ENCODE data around the gene RNF213.

RNF213 gene

DNA sequence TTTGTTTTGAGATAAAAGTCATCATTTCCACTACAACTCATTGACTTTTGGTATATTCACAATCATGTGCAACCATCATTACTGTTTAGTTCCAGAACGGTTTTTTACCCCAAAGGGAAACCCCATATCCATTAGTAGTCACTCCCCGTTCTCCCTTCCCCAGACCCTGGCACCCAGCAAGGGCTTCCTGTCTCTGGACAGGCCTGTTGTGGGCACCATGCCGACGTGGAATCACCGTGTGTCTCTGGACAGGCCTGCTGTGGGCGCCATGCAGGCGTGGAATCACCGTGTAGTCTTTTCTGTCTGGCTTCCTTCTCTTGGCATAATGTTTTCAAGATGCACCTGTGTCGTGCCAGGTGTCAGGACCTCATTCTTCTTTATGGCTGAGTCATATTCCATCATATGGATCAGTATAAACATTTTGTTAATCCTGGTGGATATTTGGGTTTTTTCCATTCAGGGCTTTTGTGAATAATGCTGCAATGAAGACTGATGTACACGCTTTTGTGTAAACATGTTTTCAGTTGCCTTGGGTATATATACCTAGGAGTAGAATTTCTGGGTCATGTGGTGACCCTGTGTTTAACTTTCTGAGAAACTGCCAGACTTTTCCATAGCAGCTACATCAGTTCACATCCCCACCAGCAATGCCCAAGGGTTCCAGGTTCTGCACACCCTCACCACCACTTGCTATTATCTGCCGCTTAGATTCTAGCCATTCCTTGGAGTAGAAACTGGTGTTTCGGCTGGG is 173.4 kb downstream of the RNF213 start:
- DNase-seq (ENCODE audit: low read depth): no peak

DNA sequence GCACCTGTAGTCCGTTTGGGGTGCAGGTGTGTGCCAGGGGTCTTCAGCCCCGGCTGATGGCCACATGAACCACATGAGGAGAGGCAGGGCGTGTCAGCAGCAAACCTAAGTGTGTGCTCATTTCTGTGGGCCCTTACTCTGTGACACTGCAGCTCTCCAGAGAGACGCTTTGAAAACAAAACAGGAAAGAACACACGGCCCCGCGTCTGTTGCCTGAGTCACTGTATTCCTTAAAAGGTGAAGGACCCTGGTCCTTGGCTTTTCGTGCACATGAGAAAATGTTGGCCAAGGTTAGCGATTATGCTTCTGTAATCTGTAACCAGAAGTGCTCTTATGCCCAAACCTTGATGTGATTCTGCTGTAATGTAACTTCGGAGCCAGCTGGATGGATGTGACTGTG is 176.9 kb downstream of the RNF213 start:
- no peak for DNase-seq (ENCODE audit: low read depth)

DNA sequence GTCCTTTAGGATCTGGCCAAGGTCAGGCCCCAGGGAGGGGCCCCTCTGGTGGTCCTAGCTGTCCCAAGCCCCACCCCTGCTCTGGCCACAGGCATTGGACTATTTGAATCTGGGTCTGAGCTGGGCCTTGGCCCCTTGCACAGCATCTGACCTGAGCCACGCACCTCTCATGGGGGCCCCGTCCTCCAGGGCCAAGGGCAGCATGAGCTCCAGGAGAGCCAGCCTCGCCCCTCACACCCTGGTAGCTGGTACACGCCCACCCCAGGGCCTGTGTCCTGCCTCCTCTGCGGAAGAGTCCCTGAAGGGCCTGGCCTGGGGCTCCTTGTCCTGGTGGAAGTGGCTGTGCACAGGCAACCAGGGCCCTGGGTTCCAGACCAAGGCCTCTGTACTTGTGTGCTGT is 178.2 kb downstream of the RNF213 start:
- no peak for DNase-seq (ENCODE audit: low read depth)

DNA sequence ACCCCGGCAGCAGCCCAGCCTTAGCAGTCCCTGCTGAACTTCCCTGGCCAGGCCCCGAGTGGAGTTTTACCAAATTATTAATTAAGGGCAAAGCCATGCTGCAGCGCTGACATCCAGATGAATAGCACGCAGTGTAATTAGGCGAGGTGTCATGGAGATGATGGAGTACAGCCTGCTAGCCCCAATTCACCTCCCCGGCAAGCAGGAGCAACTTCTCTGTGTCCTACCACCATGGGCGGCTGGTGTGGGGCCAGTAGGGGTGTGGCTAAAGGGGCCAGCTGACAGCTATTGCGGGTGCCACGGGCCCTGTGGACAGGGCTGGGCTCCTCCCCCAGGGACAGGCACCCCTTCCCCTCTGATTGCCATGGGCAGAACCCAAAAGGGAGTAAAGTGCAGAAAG is 178.8 kb downstream of the RNF213 start:
- no peak for DNase-seq (ENCODE audit: low read depth)

DNA sequence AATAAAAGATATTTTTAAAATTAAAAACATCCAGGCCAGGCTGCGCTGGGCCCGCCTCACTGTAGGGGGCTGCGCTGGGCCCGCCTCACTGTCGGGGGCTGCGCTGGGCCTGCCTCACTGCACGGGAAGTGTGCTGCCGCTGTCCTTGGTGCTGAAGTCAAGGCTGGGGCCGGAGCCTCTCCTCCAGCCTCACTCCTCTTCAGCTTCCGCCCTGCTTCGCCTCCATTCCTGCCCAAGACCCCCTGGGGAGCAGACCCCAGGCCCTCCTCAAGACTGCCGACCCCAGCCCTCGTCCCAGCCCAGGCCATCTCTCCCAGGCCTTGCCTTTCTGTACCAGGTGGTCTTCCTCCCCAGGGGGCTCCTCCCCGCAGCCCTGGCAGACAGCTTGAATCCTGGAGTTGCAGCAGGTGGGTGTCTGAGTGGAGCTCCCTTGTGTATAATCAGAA is 180.5 kb downstream of the RNF213 start:
- peak; percentile 26 for DNase-seq (ENCODE audit: low read depth)

DNA sequence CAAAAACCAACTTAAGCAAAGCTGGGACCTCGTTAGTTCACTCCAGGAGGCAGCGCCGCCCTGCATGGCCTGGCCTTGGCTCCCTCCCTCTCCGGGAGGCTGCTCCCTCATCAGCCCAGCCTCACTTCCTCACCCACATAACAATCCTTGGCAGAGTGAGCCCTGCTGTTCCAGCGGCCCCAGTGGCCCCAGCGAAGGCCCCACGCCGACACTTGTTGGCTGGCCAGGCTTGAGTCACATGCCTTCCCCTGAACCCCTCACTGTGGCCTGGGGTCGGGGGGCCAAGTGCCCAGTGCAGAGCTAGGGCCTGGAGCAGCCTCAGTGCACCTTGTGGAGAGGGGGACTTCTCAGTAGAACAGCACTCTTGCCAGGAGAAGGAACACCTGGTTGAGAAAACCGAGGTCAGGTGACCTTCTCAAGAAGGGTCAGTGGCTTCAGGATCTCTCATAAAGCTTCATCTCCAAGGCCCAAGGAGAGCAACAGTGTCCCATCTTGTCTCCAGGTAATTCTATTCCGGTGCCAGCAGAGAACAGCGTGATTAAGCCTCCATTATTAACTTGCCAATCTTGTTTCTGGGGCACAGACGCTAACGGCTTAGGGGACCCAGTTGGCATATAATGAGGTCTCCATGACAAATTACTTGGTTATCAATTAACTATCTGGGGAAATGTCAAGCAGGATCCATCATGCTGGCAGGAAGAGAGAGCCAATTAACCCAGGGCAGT is 181.1 kb downstream of the RNF213 start:
- DNase-seq (ENCODE audit: low read depth): no peak

DNA sequence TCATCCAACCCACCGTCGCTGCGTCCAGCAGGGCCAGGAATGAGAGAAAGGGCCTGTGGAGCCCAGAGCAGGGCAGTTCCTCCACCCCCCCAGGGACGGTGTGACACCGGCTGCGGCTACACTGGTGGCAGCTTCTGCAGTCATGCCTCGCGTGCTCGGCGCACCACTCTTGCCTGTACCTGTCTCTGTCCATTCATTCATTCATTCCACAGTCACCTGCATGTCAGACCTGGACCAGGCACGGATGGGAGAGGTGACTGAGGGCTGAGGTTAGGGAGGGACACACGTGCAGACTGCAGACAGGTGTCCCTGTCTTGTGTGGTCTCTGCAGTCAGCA is 181.6 kb downstream of the RNF213 start:
- DNase-seq (ENCODE audit: low read depth): no peak

DNA sequence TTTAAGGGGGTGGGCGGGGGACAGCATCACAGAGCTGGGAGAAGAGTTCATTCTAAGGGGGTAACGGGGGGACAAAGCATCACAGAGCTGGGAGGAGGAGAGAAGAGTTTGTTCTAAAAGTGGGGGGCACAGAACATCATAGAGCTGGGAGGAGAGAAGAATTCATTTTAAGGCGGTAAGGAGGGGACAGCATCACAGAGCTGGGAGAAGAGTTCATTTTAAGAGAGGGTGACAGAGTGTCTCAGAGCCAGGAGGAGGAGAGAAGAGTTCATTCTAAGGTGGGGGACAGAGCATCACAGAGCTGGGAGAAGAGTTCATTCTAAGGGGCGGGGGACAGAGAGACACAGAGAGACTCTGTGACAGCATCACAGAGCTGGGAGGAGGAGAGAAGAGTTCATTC is 182.1 kb downstream of the RNF213 start:
- DNase-seq (ENCODE audit: low read depth): no peak

DNA sequence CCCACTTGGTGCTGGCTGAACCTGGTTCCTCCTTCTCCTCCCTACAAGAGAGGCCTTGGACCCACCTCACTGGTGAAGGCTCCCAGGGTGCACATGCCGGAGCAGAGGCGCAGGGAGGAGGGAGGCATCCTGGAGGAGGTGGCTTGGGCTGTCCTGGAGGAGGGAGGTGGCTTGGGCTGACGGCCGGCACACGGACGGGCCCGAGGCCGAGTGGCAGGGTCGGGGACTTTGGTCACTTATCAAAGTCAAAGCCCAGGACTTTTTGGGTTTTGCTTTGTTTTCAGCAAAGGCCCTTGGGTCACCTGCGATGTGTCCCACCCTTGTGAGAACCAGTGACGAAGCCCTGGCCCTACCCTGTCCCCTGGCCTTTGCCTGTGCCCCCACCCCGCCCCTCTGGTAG is 182.8 kb downstream of the RNF213 start:
- no peak for DNase-seq (ENCODE audit: low read depth)

DNA sequence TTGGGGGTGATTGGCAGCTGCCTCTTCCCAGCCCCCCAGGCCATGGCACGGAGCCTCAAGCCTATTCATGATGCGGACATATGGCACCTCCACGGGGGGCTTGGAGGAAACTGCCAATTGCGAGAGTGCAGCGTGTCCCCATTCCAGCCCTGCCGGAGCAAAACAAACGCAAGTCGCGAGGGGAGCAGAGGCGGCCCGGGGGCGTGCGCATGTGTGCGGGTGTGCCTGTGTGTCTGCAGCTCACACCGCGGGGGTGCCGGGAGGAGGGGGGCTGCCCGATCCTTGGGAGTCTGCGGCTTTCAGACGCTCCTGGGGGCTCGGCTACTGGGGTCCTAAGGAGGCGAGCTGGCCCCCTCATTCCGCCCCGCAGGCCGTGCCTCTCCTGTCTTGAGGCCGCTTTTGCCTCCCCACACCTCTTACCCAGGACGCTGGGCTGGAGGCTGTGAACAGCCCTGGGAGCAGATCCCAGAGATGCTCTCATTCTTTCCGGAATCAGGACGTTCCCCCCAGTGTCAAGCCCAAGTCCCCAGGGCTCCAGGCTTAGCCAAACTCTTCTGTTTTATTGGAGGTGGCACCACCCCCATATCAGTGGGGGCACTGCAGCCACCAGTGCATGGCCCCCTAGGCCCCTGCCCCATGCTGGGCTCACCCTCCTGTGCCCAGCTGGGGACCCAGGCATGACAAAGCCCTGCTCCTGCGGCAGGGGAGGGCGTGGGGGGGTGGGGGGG is 183.4 kb downstream of the RNF213 start:
- no peak for DNase-seq (ENCODE audit: low read depth)

DNA sequence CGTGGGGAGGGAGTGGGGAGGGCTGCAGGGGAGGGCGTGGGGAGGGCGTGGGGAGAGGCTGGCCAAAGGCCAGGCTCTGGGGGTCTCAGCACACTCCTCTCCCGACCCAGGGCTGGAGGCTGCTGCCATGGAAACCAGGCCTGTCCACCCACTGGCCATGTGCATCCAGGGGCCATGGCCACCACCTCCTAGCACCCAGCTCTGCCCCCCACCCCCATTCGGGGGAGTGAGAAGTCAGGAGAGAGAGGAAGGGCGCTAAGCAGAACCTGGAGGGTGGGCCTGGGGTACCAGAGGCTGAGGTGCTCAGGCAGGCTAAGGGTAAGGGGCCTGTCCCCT is 184.0 kb downstream of the RNF213 start:
- DNase-seq (ENCODE audit: low read depth): no peak

DNA sequence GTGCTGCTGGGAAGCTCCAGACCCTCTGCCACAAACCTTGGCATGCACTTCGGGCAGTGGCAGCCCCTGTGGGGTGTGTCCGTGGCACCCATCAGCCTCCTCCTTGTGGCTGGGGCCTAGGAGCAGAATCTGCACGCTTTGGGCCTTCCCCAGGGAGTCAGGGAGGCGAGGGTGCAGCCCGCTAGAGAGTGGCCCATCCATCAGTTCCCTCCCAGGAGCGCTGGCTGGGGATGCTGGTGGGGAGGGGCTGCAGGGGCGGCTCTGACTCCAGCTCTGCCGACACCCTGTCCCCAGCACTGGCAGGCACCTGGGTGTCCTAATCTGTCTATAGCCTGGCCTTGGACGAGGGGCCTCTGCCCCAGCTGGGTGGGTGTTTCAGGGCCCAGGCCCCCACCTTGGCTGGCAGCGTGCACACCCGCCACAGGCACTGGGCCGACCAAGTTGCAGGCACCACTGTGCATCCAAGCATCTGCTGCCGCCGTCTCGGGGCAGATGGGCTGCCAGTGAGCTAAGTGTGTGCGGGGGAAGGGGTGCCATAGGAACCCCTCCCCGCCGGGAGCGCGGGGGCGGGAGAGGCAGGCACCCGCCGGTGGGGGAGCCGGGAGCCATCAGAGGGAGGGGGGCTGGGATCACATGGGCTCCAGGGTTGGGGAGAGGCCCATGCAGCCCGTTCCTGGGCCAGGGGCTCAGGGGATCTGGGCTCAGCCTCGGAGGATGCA is 184.5 kb downstream of the RNF213 start:
- DNase-seq (ENCODE audit: low read depth): no peak

DNA sequence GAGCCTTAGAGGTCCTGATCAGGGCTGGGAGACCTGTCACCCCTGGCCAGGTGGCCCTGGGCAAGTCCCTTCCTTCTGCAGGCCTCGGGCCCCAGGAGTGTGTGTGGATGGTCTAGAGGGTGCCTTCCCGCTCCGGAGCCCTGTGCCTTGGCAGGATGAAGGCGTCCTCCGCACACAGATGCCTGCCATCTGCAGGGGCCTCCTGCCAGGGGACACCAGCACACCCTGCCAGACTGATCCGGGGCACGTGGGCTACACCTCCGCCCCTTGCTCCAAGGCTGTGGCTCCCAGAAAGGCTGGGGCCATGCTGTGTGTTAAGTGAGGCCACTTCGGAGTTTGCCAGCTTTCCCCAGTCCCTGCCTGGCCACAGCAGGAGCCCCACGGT is 185.1 kb downstream of the RNF213 start:
- no peak for DNase-seq (ENCODE audit: low read depth)

DNA sequence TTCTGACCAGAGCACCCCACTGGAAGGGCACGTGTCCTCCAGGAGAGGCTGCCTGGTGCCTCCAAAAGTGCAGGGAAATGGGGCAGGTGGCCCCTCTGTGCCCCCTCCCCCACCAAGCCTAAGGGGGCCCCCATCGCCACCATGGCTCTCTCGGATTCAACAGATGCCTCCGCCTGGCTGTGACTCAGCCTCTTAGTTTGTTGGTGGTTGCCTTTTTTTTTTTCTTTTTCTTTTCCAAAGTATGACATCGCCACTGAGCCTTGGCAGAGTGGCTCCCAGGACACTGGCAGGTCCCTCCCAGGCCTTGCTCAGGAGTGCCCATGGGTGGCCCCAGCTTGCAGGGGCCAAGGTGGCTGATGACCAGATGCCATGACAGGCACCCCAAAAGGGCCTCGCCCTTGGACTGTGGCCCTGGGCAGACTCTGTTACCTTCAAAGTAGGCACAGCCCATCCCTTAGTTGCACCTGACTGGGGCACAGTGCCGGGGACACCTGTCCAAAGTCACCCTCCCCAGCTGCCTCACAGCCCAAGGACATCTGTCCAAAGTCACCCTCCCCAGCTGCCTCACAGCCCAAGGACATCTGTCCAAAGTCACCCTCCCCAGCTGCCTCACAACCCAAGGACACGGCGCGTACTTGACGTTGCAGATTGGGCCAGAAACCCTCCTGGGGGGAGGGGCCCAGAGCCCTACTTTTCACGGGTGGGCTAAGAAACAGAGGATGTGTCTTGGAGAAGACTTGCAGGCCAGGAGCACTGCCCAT is 186.2 kb downstream of the RNF213 start:
- DNase-seq (ENCODE audit: low read depth): peak; percentile 30

DNA sequence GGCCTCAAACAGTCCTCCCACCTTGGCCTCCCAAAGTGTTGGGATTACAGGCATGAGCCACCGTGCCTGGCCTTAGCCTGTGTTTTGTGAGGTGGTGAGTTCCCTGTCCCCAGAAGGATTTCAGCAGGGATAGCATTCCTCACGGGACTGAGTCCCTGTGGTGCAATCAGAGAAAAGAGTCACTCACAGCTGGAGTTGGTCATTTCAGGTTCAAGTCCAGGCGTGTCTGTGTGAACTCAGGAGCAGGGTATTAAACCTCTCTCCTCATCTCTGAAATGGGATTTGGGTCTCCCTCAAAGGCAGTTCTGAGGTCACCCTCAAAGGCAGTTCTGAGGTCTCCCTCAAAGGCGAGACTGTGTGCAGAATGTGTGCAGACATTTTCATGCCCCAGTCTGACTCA is 187.1 kb downstream of the RNF213 start:
- no peak for DNase-seq (ENCODE audit: low read depth)

All from iris pigment epithelial cell (primary cell).